Measurements from ENCODE around the gene LRCOL1.
A peak's percentile ranks its signal among the peaks of the same experiment; 100 is the strongest.
"Not testable (repeated sequence)": the region's sequence is repeated elsewhere in the genome, so short reads cannot be mapped to it uniquely, and the experiment has no call there.

Gene LRCOL1

GRCh38 chr12:132601171-132601883 lies 9.1 kb downstream of the LRCOL1 start:
- no peak overlapping the region for H3K4me3 ChIP-seq (ENCODE audit: low read depth, low read length)
- ChIA-PET POLR2A (no interaction called here), CTCF (interaction anchor here (1.2 to 13.0 kb wide), 5 partner anchors 15 to 186 kb away, joined by 4 to 214 read pairs (median 14); partner anchors contain the start of genes LRCOL1 and P2RX2)
- TF ChIP-seq CTCF (IDR thresholded peaks at IDR 0.05; ENCODE audit: insufficient read depth, low read length, missing control alignments): no peak
- no peak for DNase-seq (ENCODE audit: low read depth, low spot score)

- peak overlapping the region; percentile 54 for H3K4me3 ChIP-seq (ENCODE audit: low read depth, low read length)
- CTCF ChIA-PET: interaction anchor here (1.2 to 13.0 kb wide), 5 partner anchors 16 to 186 kb away, joined by 3 to 214 read pairs (median 14); partner anchors contain the start of genes LRCOL1 and P2RX2
- TF ChIP-seq CTCF (IDR thresholded peaks at IDR 0.05; ENCODE audit: insufficient read depth, low read length, missing control alignments): peak; percentile 85
- DNase-seq (ENCODE audit: low read depth, low spot score): no peak
- POLR2A ChIA-PET: no interaction called here
Measured at GRCh38 chr12:132600048-132601032, 10.0 kb downstream of the LRCOL1 start.

GRCh38 chr12:132599502-132599901 lies 10.9 kb downstream of the LRCOL1 start:
- not testable (repeated sequence) for H3K4me3 ChIP-seq (ENCODE audit: low read depth, low read length); DNase-seq (ENCODE audit: low read depth, low spot score)
- CTCF ChIA-PET: interaction anchor here (0.9 to 13.0 kb wide), 5 partner anchors 16 to 185 kb away, joined by 3 to 214 read pairs (median 14); partner anchors contain the start of genes LRCOL1 and P2RX2
- POLR2A ChIA-PET: interaction anchor here (1.1 kb wide), 1 partner anchor 10 kb away, joined by 5 read pairs; the partner anchor contains the start of gene LRCOL1

GRCh38 chr12:132597333-132598316 lies 12.8 kb downstream of the LRCOL1 start:
- POLR2A ChIA-PET: no interaction called here
- CTCF ChIA-PET: interaction anchor here (2.0 kb wide), 1 partner anchor 182 kb away, joined by 7 read pairs; no protein-coding TSS in a partner anchor
- H3K4me3 ChIP-seq (ENCODE audit: low read depth, low read length): peak overlapping the region; percentile 50
- no peak for DNase-seq (ENCODE audit: low read depth, low spot score)
- no peak for TF ChIP-seq CTCF (IDR thresholded peaks at IDR 0.05; ENCODE audit: insufficient read depth, low read length, missing control alignments)

GRCh38 chr12:132596016-132596415 lies 14.4 kb downstream of the LRCOL1 start:
- no peak for DNase-seq (ENCODE audit: low read depth, low spot score)
- TF ChIP-seq CTCF (IDR thresholded peaks at IDR 0.05; ENCODE audit: insufficient read depth, low read length, missing control alignments): no peak
- POLR2A ChIA-PET: no interaction called here
- CTCF ChIA-PET: interaction anchor here (1.1 to 2.0 kb wide), 5 partner anchors 14 to 181 kb away, joined by 3 to 8 read pairs (median 6); no protein-coding TSS in a partner anchor
- no peak overlapping the region for H3K4me3 ChIP-seq (ENCODE audit: low read depth, low read length)

- no peak for TF ChIP-seq CTCF (IDR thresholded peaks at IDR 0.05; ENCODE audit: insufficient read depth, low read length, missing control alignments)
- CTCF ChIA-PET: interaction anchor here (1.1 to 2.0 kb wide), 5 partner anchors 14 to 180 kb away, joined by 3 to 8 read pairs (median 6); no protein-coding TSS in a partner anchor
- DNase-seq (ENCODE audit: low read depth, low spot score): no peak
- no peak overlapping the region for H3K4me3 ChIP-seq (ENCODE audit: low read depth, low read length)
- POLR2A ChIA-PET: no interaction called here
Measured at GRCh38 chr12:132595183-132595582, 15.2 kb downstream of the LRCOL1 start.

All from AG04449 (cell line).